ENCODE measurements around the gene DNAAF5.

Gene DNAAF5

GRCh38 chr7:768881-769504 is 42.5 kb downstream of the DNAAF5 start:
- no peak for DNase-seq (ENCODE audit: low read depth)

GRCh38 chr7:770336-770735 is 43.8 kb downstream of the DNAAF5 start:
- DNase-seq (ENCODE audit: low read depth) = no peak

GRCh38 chr7:770741-771166 is 44.3 kb downstream of the DNAAF5 start:
- DNase-seq (ENCODE audit: low read depth) = no peak

GRCh38 chr7:771234-772004 is 44.9 kb downstream of the DNAAF5 start:
- no peak for DNase-seq (ENCODE audit: low read depth)

- DNase-seq (ENCODE audit: low read depth) = no peak
Observed at GRCh38 chr7:772005-772294, 45.5 kb downstream of the DNAAF5 start.

- no peak for DNase-seq (ENCODE audit: low read depth)
Observed at GRCh38 chr7:772392-772791, 45.9 kb downstream of the DNAAF5 start.

GRCh38 chr7:772861-773621 is 46.5 kb downstream of the DNAAF5 start:
- DNase-seq (ENCODE audit: low read depth) = no peak

- no peak for DNase-seq (ENCODE audit: low read depth)
Observed at GRCh38 chr7:773622-773915, 47.1 kb downstream of the DNAAF5 start.

- no peak for DNase-seq (ENCODE audit: low read depth)
Observed at GRCh38 chr7:774161-775109, 47.9 kb downstream of the DNAAF5 start.

GRCh38 chr7:776381-776780 is 49.9 kb downstream of the DNAAF5 start:
- DNase-seq (ENCODE audit: low read depth) = no peak

- DNase-seq (ENCODE audit: low read depth) = no peak
Observed at GRCh38 chr7:776992-777727, 50.7 kb downstream of the DNAAF5 start.

- DNase-seq (ENCODE audit: low read depth) = no peak
Observed at GRCh38 chr7:777728-778078, 51.2 kb downstream of the DNAAF5 start.

GRCh38 chr7:778271-778967 is 51.9 kb downstream of the DNAAF5 start:
- no peak for DNase-seq (ENCODE audit: low read depth)

- DNase-seq (ENCODE audit: low read depth) = no peak
Observed at GRCh38 chr7:778968-779451, 52.5 kb downstream of the DNAAF5 start.

GRCh38 chr7:779480-779879 is 53.0 kb downstream of the DNAAF5 start:
- no peak for DNase-seq (ENCODE audit: low read depth)

- DNase-seq (ENCODE audit: low read depth) = no peak
Observed at GRCh38 chr7:780081-780480, 53.6 kb downstream of the DNAAF5 start.

GRCh38 chr7:780516-780915 is 54.0 kb downstream of the DNAAF5 start:
- no peak for DNase-seq (ENCODE audit: low read depth)

GRCh38 chr7:781186-781849 is 54.8 kb downstream of the DNAAF5 start:
- no peak for DNase-seq (ENCODE audit: low read depth)

- no peak for DNase-seq (ENCODE audit: low read depth)
Observed at GRCh38 chr7:781936-782529, 55.5 kb downstream of the DNAAF5 start.

Data from fibroblast of gingiva (primary cell).